Large intestine (tissue), 3 donors: Measurements from ENCODE around the gene PRKAR2A. TPM values are rescaled to one million over a fixed set of nuclear protein-coding genes. Genes with fewer than 3 reads are reported as not detected.
"Not testable (repeated sequence)": the region's sequence is repeated elsewhere in the genome, so short reads cannot be mapped to it uniquely, and the experiment has no call there.

ENCODE experiments used
- DNase-seq, 2 donors: peaks; one replicate each; pipeline versions ENCODE4 v3.0.0 to v3.0.0-alpha.2; 2013
- H3K27ac ChIP-seq: one replicate; pipeline ENCODE4 v1.5.1; 2013; ENCODE audit warnings: low read length
- H3K27me3 ChIP-seq: 2 replicates; pipeline ENCODE4 v1.6.1; 2013; ENCODE audit warnings: low read length; ENCODE audit not compliant: control insufficient read depth, insufficient read depth
- H3K36me3 ChIP-seq: 2 replicates; pipeline ENCODE4 v1.6.1; 2013; ENCODE audit warnings: low read length; ENCODE audit not compliant: control insufficient read depth, insufficient read depth
- H3K4me1 ChIP-seq: one replicate; pipeline ENCODE4 v1.6.1; 2013; ENCODE audit warnings: low read length; ENCODE audit not compliant: control insufficient read depth, insufficient read depth
- H3K4me3 ChIP-seq: one replicate; pipeline ENCODE4 v1.5.1; 2013; ENCODE audit warnings: low read length
- H3K9me3 ChIP-seq: one replicate; pipeline ENCODE4 v1.6.1; 2013; ENCODE audit warnings: mild to moderate bottlenecking, low read depth, low read length, moderate library complexity; ENCODE audit not compliant: control insufficient read depth
- WGBS: methylation state at CpG from one replicate; pipeline ENCODE4 v1.1.5; 2013; ENCODE audit warnings: low lambda C conversion rate; ENCODE audit not compliant: insufficient coverage; 5-methylcytosine and 5-hydroxymethylcytosine counted together
- polyA plus RNA-seq: library from polyadenylated mRNA; unstranded; fragments of 120-200 nt; gene quantifications from one replicate; pipeline ENCODE4 v1.2.1, GENCODE V29; 2013

The PRKAR2A gene
- polyA plus RNA-seq, 1 donor: 28.6 TPM

- H3K4me3 ChIP-seq: no peak overlapping the region
- no CpG with 5 or more reads among the region's 5 CpGs for WGBS
- H3K27me3 ChIP-seq: no peaks in the 10 kb centered on the region
- peaks cover 12% of the 10 kb centered on the region for H3K36me3 ChIP-seq
- H3K4me1 ChIP-seq: no peaks in the 10 kb centered on the region
- H3K9me3 ChIP-seq: no peaks in the 10 kb centered on the region
- H3K27ac ChIP-seq: no peak overlapping the region
- DNase-seq: no peak
These were observed 91.0 kb downstream of the PRKAR2A start for GRCh38 chr3:48756640-48757039.

- no CpG with 5 or more reads among the region's 1 CpG for WGBS
- DNase-seq: no peak
- Histone ChIP-seq H3K4me1 (no peaks in the 10 kb centered on the region), H3K27ac (no peak overlapping the region), H3K27me3 (no peaks in the 10 kb centered on the region), H3K4me3 (no peak overlapping the region), H3K9me3 (no peaks in the 10 kb centered on the region), H3K36me3 (peaks cover 28% of the 10 kb centered on the region)
These were observed 96.8 kb downstream of the PRKAR2A start for GRCh38 chr3:48750856-48751255.

GRCh38 chr3:48748754-48749153 lies 98.9 kb downstream of the PRKAR2A start:
- Histone ChIP-seq H3K4me3 (no peak overlapping the region), H3K9me3 (no peaks in the 10 kb centered on the region), H3K36me3 (peaks cover 30% of the 10 kb centered on the region), H3K27me3 (no peaks in the 10 kb centered on the region), H3K4me1 (no peaks in the 10 kb centered on the region), H3K27ac (no peak overlapping the region)
- 82% methylated on average over 2 of the region's 3 CpGs for WGBS
- no peak for DNase-seq

DNA sequence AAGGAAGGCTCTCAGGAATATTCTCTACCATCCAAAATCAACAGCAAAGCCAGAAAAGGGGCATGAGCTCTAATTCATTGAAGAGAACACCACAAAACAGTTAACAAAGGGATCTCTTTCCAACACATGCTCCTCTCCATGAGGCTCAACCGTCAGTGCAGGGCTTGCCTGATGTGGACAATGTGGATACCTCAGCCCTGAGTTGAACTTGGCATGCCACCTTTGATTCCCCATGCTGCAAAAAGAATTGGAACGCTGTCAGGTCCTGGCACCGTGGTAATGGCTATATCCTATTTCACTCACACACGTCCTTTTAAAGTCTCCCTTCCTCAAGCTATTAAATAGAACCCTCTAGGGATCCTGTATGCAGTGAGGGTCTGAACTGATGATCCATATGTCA lies 100.0 kb downstream of the PRKAR2A start:
- H3K9me3 ChIP-seq: no peaks in the 10 kb centered on the region
- H3K36me3 ChIP-seq: peaks cover 30% of the 10 kb centered on the region
- H3K27me3 ChIP-seq: no peaks in the 10 kb centered on the region
- H3K4me1 ChIP-seq: no peaks in the 10 kb centered on the region
- H3K4me3 ChIP-seq: no peak overlapping the region
- DNase-seq: no peak
- H3K27ac ChIP-seq: no peak overlapping the region
- WGBS: 100% methylated on average over 3 of the region's 4 CpGs

- WGBS: 43% methylated on average over 1 of the region's 4 CpGs
- Histone ChIP-seq H3K27me3 (no peaks in the 10 kb centered on the region), H3K9me3 (no peaks in the 10 kb centered on the region), H3K4me3 (no peak overlapping the region), H3K36me3 (peaks cover 28% of the 10 kb centered on the region), H3K27ac (no peak overlapping the region), H3K4me1 (no peaks in the 10 kb centered on the region)
- DNase-seq: no peak
These were observed 100.6 kb downstream of the PRKAR2A start for GRCh38 chr3:48747015-48747615.

DNA sequence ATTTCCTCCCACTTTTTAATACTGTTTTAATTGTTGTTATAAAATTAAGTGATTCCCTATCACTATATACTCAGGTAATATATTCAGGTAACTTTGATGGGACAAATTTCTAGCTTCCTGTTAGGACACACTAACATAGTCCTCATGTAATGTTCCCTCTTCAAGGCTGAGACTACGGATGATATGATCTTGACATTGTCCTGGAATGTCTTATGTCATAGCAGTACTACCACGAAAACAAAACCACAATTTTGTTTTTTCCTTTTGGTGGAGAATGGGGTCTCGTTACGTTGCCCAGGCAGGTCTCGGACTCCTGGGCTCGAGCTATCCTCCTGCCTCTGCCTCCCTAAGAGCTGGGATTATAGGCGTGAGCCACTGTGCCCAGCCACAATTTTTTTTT lies 103.9 kb downstream of the PRKAR2A start:
- no peak for DNase-seq
- Histone ChIP-seq H3K27me3 (no peaks in the 10 kb centered on the region), H3K9me3 (no peaks in the 10 kb centered on the region), H3K4me3 (no peak overlapping the region), H3K4me1 (peaks cover 19% of the 10 kb centered on the region), H3K36me3 (peaks cover 13% of the 10 kb centered on the region), H3K27ac (no peak overlapping the region)
- no CpG with 5 or more reads among the region's 7 CpGs for WGBS

- not testable (repeated sequence) for DNase-seq, H3K36me3 ChIP-seq, H3K27ac ChIP-seq, H3K27me3 ChIP-seq, H3K9me3 ChIP-seq, H3K4me3 ChIP-seq
- WGBS: 100% methylated on average over 1 of the region's 10 CpGs
- peaks cover 24% of the 10 kb centered on the region for H3K4me1 ChIP-seq
These were observed 106.4 kb downstream of the PRKAR2A start for GRCh38 chr3:48741226-48741625.

DNA sequence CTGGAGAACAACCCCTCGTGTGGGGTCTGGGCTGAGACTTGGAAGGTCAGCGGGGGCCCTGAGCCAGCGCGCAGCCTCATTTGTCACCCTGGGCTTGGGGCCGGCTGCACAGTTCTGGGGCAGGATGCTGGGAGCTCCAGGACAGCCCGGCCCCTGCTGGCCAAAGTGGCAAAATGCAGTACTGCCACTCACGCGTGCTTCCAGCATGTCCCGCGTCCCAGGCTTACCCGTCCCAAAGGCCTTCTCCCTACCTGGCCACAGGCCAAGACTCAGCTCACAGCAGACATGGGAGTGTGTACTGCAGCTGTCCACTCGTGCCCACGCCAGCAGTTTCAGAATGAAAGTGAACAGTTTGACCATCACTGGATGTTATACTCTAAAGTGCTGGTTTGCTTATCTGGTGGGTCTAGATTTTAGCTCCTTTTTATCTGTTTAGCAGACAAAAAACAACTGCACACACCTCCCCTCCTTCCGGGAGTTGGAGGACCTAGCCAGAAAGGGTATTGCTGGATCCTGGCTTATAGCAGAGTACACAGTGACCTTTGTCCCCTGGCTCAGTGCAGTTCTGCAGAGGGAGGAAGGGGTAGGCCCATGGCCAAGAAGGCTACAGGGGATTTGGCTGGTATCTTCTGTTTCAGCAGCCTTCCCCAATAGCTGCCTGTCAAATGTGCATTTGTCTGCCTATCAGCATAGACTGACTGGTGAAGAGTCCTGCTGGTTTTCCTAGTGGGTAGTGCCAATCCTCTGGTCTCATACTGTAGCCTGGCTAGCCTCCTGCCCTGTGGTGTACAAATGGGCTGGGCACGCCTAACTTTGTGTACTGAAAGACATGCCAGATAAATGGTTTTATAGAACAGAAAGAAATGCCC lies 107.5 kb downstream of the PRKAR2A start:
- no peak overlapping the region for H3K4me3 ChIP-seq
- no CpG with 5 or more reads among the region's 15 CpGs for WGBS
- DNase-seq: peak; percentile 80 to 86
- peak overlapping the region; percentile 61 for H3K27ac ChIP-seq
- no peaks in the 10 kb centered on the region for H3K27me3 ChIP-seq
- H3K4me1 ChIP-seq: peaks cover 30% of the 10 kb centered on the region
- H3K36me3 ChIP-seq: peaks cover 1% of the 10 kb centered on the region
- no peaks in the 10 kb centered on the region for H3K9me3 ChIP-seq

GRCh38 chr3:48739617-48739954 lies 108.1 kb downstream of the PRKAR2A start:
- H3K4me1 ChIP-seq: peaks cover 30% of the 10 kb centered on the region
- DNase-seq: no peak
- H3K36me3 ChIP-seq: no peaks in the 10 kb centered on the region
- peak overlapping the region; percentile 61 for H3K27ac ChIP-seq
- no peak overlapping the region for H3K4me3 ChIP-seq
- no peaks in the 10 kb centered on the region for H3K27me3 ChIP-seq
- WGBS: no CpG with 5 or more reads among the region's 6 CpGs
- no peaks in the 10 kb centered on the region for H3K9me3 ChIP-seq

- Histone ChIP-seq H3K4me3 (no peak overlapping the region), H3K4me1 (peaks cover 30% of the 10 kb centered on the region), H3K27me3 (no peaks in the 10 kb centered on the region), H3K9me3 (no peaks in the 10 kb centered on the region), H3K36me3 (no peaks in the 10 kb centered on the region), H3K27ac (peak overlapping the region; percentile 61)
- DNase-seq: no peak
- WGBS: no CpG with 5 or more reads among the region's 9 CpGs
These were observed 108.6 kb downstream of the PRKAR2A start for GRCh38 chr3:48738926-48739616.
